Naive thymus-derived CD4-positive, alpha-beta T cell (primary cell): ENCODE data around the gene PDCD2L. TPM values are rescaled to one million over a fixed set of nuclear protein-coding genes. Genes with fewer than 3 reads are reported as not detected.
"Not testable (repeated sequence)": the region's sequence is repeated elsewhere in the genome, so short reads cannot be mapped to it uniquely, and the experiment has no call there.

Experiments used
- ATAC-seq: fragments of 150-1000 bp; cut with Tn5 transposase; 2 replicates; pipeline ENCODE4 v1.10.0; 2021; ENCODE audit warnings: mild to moderate bottlenecking, moderate library complexity
- CTCF ChIA-PET: fragments of 350-600 bp; sonication (Branson Sonifier 250); formaldehyde crosslinking; loops from one replicate; lab custom pipeline; 2021; ENCODE audit warnings: antibody characterized with exemption; lab: Charles Lee
- POLR2A ChIA-PET: fragments of 350-600 bp; sonication (Branson Sonifier 250); formaldehyde crosslinking; loops from one replicate; lab custom pipeline; 2021; ENCODE audit warnings: antibody characterized with exemption, inconsistent platforms; lab: Charles Lee
- DNase-seq, 9 donors: peaks; one replicate each; pipeline versions ENCODE4 v3.0.0 to v3.0.0-alpha.2; 2020 to 2022; ENCODE audit warnings: mixed read lengths in 1 of 9
- H3K27ac ChIP-seq: one replicate; pipeline ENCODE4 v1.7.0; 2013; ENCODE audit warnings: mild to moderate bottlenecking, low read depth, low read length, moderate library complexity
- H3K27me3 ChIP-seq, 2 donors: one replicate each; pipeline ENCODE4 v1.7.0; 2013; ENCODE audit warnings: low read length in 2 of 2, mild to moderate bottlenecking in 2 of 2, moderate library complexity in 2 of 2; ENCODE audit not compliant: control insufficient read depth in 2 of 2, insufficient read depth in 2 of 2
- H3K36me3 ChIP-seq, 3 experiments: 1 replicate in 2 of 3; 2 replicates in 1 of 3; pipeline ENCODE4 v1.7.0; 2013; ENCODE audit warnings: low read length in 3 of 3, mild to moderate bottlenecking in 3 of 3, moderate library complexity in 1 of 3; ENCODE audit not compliant: insufficient read depth in 3 of 3, control insufficient read depth in 2 of 3
- H3K4me1 ChIP-seq, 2 donors: one replicate each; pipeline ENCODE4 v1.7.0; 2013; ENCODE audit warnings: low read length in 2 of 2, mild to moderate bottlenecking in 2 of 2, moderate library complexity in 1 of 2; ENCODE audit not compliant: control insufficient read depth in 2 of 2, insufficient read depth in 2 of 2
- H3K4me3 ChIP-seq: 2 replicates; pipeline ENCODE4 v1.7.0; 2013; ENCODE audit warnings: mild to moderate bottlenecking, low read length
- H3K9me3 ChIP-seq, 3 experiments: 1 replicate in 2 of 3; 2 replicates in 1 of 3; pipeline ENCODE4 v1.7.0; 2013; ENCODE audit warnings: low read length in 3 of 3; ENCODE audit not compliant: control insufficient read depth in 2 of 3
- H3K27ac Mint-ChIP-seq, 9 donors: one replicate each; pipeline ENCODE4 v1.8.0; 2020 to 2022; ENCODE audit warnings: mixed read lengths in 9 of 9, mild to moderate bottlenecking in 8 of 9, moderate library complexity in 5 of 9, inconsistent platforms in 2 of 9
- H3K27me3 Mint-ChIP-seq, 5 donors: one replicate each; pipeline ENCODE4 v1.8.0; 2021 to 2022; ENCODE audit warnings: mixed read lengths in 5 of 5, mild to moderate bottlenecking in 1 of 5
- H3K36me3 Mint-ChIP-seq, 5 donors: one replicate each; pipeline ENCODE4 v1.8.0; 2020 to 2022; ENCODE audit warnings: mixed read lengths in 5 of 5, mild to moderate bottlenecking in 3 of 5, inconsistent platforms in 1 of 5
- H3K4me1 Mint-ChIP-seq, 7 donors: one replicate each; pipeline ENCODE4 v1.8.0; 2020 to 2022; ENCODE audit warnings: mixed read lengths in 7 of 7, mild to moderate bottlenecking in 3 of 7, inconsistent platforms in 1 of 7
- H3K4me3 Mint-ChIP-seq, 10 donors: one replicate each; pipeline ENCODE4 v1.8.0; 2020 to 2022; ENCODE audit warnings: mild to moderate bottlenecking in 10 of 10, mixed read lengths in 10 of 10, moderate library complexity in 6 of 10, inconsistent platforms in 2 of 10
- H3K9me3 Mint-ChIP-seq, 11 donors: one replicate each; pipeline ENCODE4 v1.8.0; 2020 to 2022; ENCODE audit warnings: mixed read lengths in 11 of 11, mild to moderate bottlenecking in 4 of 11, inconsistent platforms in 1 of 11, moderate library complexity in 1 of 11
- intact Hi-C, 2 donors: fragments of 100-400 bp; cut with micrococcal nuclease; formaldehyde crosslinking; loops; one replicate each; pipeline ENCODE4 v1.15.1; 2023
- polyA plus RNA-seq, 2 donors: library from polyadenylated mRNA; unstranded; fragments of 300-500 nt; fragmentation: Illumina TruSeq; gene quantifications; one replicate each; pipeline ENCODE4 v1.2.3, GENCODE V29; 2021
- total RNA-seq, 6 experiments: library from RNA in 5 of 6; stranded (reverse) in 5 of 6; gene quantifications; 1 replicate in 5 of 6; 2 replicates in 1 of 6; pipeline ENCODE4 v1.2.3 and lab custom pipeline; 2021 to 2026

The PDCD2L gene
- total and polyA plus RNA-seq, 7 experiments from 2014 or later: 4.9 to 23.3 (median 14.4) TPM

DNA sequence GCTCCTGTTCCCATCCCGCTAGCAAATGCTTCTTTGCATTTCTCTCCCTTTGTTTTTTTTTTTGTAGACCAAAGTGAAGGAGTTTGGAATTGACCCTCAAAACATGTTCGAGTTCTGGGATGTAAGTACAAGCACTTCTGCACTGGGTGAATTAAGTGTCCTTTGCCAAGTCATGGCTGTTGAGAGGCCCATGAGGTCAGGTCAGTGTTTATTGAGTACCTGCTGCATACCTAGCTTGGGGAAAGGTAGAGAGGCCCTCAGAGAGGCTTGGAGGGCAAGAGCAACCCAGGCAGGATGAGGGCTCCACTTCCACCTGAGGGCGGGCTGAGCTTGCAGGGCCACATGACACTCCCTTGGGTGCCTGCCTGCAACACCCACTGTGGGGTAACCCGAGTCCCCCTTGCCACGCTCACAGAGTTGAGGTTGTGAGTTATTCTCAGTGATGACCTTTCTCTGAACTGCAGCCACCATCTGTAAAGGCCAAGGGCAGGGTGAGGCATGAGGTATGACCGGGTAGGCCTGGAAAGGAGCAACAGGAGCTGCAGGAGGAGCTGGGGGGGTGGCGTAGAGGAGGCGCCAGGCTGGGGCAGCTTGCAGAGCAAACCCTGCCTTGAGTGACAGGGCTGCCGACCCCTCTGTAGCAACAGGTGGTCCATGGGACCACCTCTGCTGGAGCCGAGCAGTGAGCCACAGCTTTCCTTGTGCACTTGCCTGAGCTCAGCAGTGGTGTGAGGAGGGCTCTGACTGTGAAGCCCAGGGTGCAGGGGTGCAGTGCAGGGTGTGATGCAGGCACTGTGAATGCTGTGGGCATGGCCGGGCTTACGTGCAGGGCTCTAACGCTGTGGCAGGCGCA lies 22.6 kb upstream of the PDCD2L start:
- Mint-ChIP-seq H3K4me3 (no peak overlapping the region), H3K9me3 (peaks cover 0 to 2% (median 0%) of the 10 kb centered on the region in 11 donors), H3K4me1 (peaks cover 0 to 23% (median 6%) of the 10 kb centered on the region in 7 donors), H3K27me3 (no peaks in the 10 kb centered on the region), H3K36me3 (peaks cover 4 to 60% (median 32%) of the 10 kb centered on the region in 5 donors), H3K27ac (no peak overlapping the region)
- no peak for DNase-seq
- ATAC-seq: no peak
- no peaks in the 10 kb centered on the region for H3K9me3 ChIP-seq
- peaks cover 27 to 71% (median 32%) of the 10 kb centered on the region in 3 experiments for H3K36me3 ChIP-seq
- no peak overlapping the region for H3K27ac ChIP-seq
- no peak overlapping the region for H3K4me3 ChIP-seq
- ChIA-PET POLR2A (interaction anchor here (0.7 kb wide), 1 partner anchor 1530 kb away, joined by 3 read pairs; no protein-coding TSS in a partner anchor), CTCF (no interaction called here)
- H3K27me3 ChIP-seq: no peaks in the 10 kb centered on the region
- no peaks in the 10 kb centered on the region for H3K4me1 ChIP-seq
- intact Hi-C loops: no loop called here

GRCh38 chr19:34382471-34382870 lies 21.7 kb upstream of the PDCD2L start:
- intact Hi-C loops: no loop called here
- ChIA-PET POLR2A (no interaction called here), CTCF (no interaction called here)
- ATAC-seq (no peak), DNase-seq (no peak)
- Histone ChIP-seq H3K4me1 (no peaks in the 10 kb centered on the region), H3K27me3 (no peaks in the 10 kb centered on the region), H3K4me3 (no peak overlapping the region), H3K27ac (no peak overlapping the region), H3K9me3 (no peaks in the 10 kb centered on the region), H3K36me3 (peaks cover 27 to 73% (median 32%) of the 10 kb centered on the region in 3 experiments)
- H3K27me3 Mint-ChIP-seq: no peaks in the 10 kb centered on the region
- peaks cover 4 to 58% (median 32%) of the 10 kb centered on the region in 5 donors for H3K36me3 Mint-ChIP-seq
- H3K4me3 Mint-ChIP-seq: no peak overlapping the region
- H3K27ac Mint-ChIP-seq: peak overlapping the region in 1 of 9 donors; percentile 70
- peaks cover 0 to 23% (median 6%) of the 10 kb centered on the region in 7 donors for H3K4me1 Mint-ChIP-seq
- H3K9me3 Mint-ChIP-seq: peaks cover 0 to 4% (median 0%) of the 10 kb centered on the region in 11 donors

DNA sequence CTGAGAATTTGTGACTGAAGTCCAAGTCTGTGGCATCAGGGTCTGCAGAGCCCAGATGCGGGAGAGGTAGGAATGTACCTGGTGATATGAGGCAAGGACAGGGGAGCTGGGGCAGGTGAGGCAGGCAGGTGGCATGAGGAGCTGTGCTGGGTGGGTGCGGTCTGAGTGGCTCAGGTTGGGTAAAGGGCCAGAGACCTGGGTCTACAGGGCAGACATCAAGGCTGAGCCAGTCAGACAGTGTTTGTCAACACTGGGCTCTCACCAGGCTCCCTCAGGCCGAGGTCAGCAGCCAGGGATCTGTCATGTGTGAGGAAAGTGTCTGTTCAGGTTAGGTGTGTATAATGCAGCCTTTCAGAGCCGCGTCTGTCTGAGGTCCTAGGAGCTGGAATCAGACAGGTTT lies 20.6 kb upstream of the PDCD2L start:
- Mint-ChIP-seq H3K4me1 (peaks cover 0 to 19% (median 6%) of the 10 kb centered on the region in 7 donors), H3K9me3 (peaks cover 0 to 4% (median 0%) of the 10 kb centered on the region in 11 donors), H3K36me3 (peaks cover 4 to 54% (median 32%) of the 10 kb centered on the region in 5 donors), H3K4me3 (no peak overlapping the region), H3K27me3 (no peaks in the 10 kb centered on the region), H3K27ac (peak overlapping the region in 2 of 9 donors; percentile 20 to 64)
- no peaks in the 10 kb centered on the region for H3K4me1 ChIP-seq
- H3K36me3 ChIP-seq: peaks cover 27 to 66% (median 32%) of the 10 kb centered on the region in 3 experiments
- H3K4me3 ChIP-seq: no peak overlapping the region
- POLR2A ChIA-PET: no interaction called here
- intact Hi-C loops: no loop called here
- no peaks in the 10 kb centered on the region for H3K27me3 ChIP-seq
- CTCF ChIA-PET: interaction anchor here (0.6 to 1.0 kb wide), 3 partner anchors 48 to 463 kb away, joined by 3 to 4 read pairs (median 3); no protein-coding TSS in a partner anchor
- ATAC-seq (no peak), DNase-seq (no peak)
- H3K27ac ChIP-seq: no peak overlapping the region
- no peaks in the 10 kb centered on the region for H3K9me3 ChIP-seq

DNA sequence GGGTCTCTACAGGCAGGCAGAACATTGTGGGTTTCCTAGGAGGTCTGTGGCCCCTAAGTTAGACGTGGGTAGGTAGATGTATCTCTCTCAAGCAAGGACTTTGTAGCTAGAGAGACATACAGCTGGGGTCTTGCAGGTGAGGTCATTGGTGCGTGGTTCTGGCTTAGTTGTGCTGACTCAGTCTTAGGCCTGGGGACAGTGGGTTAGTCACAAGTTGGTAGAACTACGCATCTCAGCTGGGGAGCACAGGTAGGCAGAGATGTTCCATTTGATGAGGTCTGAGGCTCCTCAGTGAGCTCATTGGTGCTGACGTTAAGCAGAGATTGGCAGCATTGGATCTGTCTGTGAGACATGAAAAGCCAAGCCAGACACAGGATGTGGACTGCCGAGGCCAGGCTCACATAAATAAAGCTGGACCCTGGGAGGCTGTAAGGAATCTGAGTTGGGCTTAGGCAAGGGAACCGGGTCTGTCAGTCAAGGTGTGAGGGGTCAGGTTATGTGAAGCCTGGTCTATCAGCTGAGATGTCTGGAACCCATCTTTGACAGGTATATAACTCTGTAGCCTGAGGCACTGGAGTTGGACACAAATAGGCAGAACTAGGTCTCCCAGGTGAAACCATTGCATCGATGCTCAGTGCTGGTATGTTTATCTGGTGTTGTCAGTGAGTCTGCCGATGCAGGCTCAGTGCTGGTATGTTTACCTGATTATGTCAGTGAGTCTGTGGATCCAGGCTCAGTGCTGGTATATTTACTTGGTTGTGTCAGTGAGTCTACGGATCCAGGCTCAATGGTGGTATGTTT lies 17.4 kb upstream of the PDCD2L start:
- H3K4me3 Mint-ChIP-seq: no peak overlapping the region
- H3K27me3 Mint-ChIP-seq: no peaks in the 10 kb centered on the region
- Histone ChIP-seq H3K27ac (no peak overlapping the region), H3K4me3 (no peak overlapping the region), H3K36me3 (peaks cover 14 to 68% (median 15%) of the 10 kb centered on the region in 3 experiments), H3K9me3 (no peaks in the 10 kb centered on the region), H3K27me3 (no peaks in the 10 kb centered on the region), H3K4me1 (no peaks in the 10 kb centered on the region)
- H3K4me1 Mint-ChIP-seq: peaks cover 0 to 17% (median 5%) of the 10 kb centered on the region in 7 donors
- CTCF ChIA-PET: interaction anchor here (0.6 kb wide), 1 partner anchor 40 kb away, joined by 5 read pairs; no protein-coding TSS in a partner anchor
- ATAC-seq: no peak
- peaks cover 4 to 48% (median 28%) of the 10 kb centered on the region in 5 donors for H3K36me3 Mint-ChIP-seq
- H3K27ac Mint-ChIP-seq: peak overlapping the region in 5 of 9 donors; percentile 2 to 73 (median 52)
- peaks cover 0 to 4% (median 0%) of the 10 kb centered on the region in 11 donors for H3K9me3 Mint-ChIP-seq
- intact Hi-C loops: no loop called here
- POLR2A ChIA-PET: no interaction called here
- no peak for DNase-seq

- DNase-seq (no peak), ATAC-seq (no peak)
- Mint-ChIP-seq H3K36me3 (peaks cover 4 to 47% (median 28%) of the 10 kb centered on the region in 5 donors), H3K27me3 (no peaks in the 10 kb centered on the region), H3K4me1 (peaks cover 0 to 17% (median 5%) of the 10 kb centered on the region in 7 donors), H3K9me3 (peaks cover 0 to 2% (median 0%) of the 10 kb centered on the region in 11 donors), H3K4me3 (no peak overlapping the region), H3K27ac (no peak overlapping the region)
- Histone ChIP-seq H3K9me3 (no peaks in the 10 kb centered on the region), H3K36me3 (peaks cover 9 to 68% (median 9%) of the 10 kb centered on the region in 3 experiments), H3K27ac (no peak overlapping the region), H3K4me3 (no peak overlapping the region), H3K27me3 (no peaks in the 10 kb centered on the region), H3K4me1 (no peaks in the 10 kb centered on the region)
- POLR2A ChIA-PET: no interaction called here
- intact Hi-C loops: no loop called here
- CTCF ChIA-PET: interaction anchor here (0.6 kb wide), 1 partner anchor 39 kb away, joined by 5 read pairs; no protein-coding TSS in a partner anchor
Measured at GRCh38 chr19:34387446-34387810, 16.8 kb upstream of the PDCD2L start.

DNA sequence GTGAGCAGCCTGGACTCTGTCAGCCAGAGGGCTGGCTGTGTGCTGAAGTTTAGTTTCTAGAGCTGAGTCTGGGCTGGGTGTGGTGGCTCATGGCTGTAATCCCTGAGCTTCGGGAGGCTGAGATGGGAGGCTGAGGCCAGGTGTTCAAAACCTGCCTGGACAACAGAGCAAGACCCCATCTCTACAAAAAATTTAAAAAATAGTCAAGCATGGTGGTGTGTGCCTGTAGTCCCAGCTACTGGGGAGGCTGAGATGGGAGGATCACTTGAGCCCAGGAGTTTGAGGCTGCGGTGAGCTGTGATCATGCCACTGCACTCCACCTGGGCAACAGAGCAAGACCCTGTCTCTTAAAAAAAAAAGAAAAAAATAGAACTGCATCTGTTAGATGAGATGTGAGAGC lies 15.5 kb upstream of the PDCD2L start:
- H3K36me3 ChIP-seq: peaks cover 4 to 68% (median 5%) of the 10 kb centered on the region in 3 experiments
- DNase-seq, POLR2A ChIA-PET, H3K27ac Mint-ChIP-seq, H3K4me3 ChIP-seq, H3K9me3 Mint-ChIP-seq, H3K4me1 Mint-ChIP-seq, H3K27ac ChIP-seq, H3K9me3 ChIP-seq, ATAC-seq, intact Hi-C loops, H3K27me3 ChIP-seq, H3K27me3 Mint-ChIP-seq, H3K4me3 Mint-ChIP-seq, H3K4me1 ChIP-seq: not testable (repeated sequence)
- H3K36me3 Mint-ChIP-seq: peaks cover 2 to 33% (median 21%) of the 10 kb centered on the region in 5 donors
- CTCF ChIA-PET: interaction anchor here (0.6 kb wide), 1 partner anchor 306 kb away, joined by 3 read pairs; no protein-coding TSS in a partner anchor
